Measurements from ENCODE around the gene QRICH1.

- TF ChIP-seq CTCF (IDR thresholded peaks at IDR 0.05) (no peak), POLR2A (IDR thresholded peaks at IDR 0.05) (no peak)
Observed at GRCh38 chr3:49004352-49005302, 89.2 kb downstream of the QRICH1 start.

All from breast epithelium (tissue), 3 donors.